Esophagus muscularis mucosa (tissue), 4 donors: ENCODE data around the gene KIAA0513.

ENCODE experiments used
- CTCF ChIP-seq, 3 experiments: fragments of 200-600 bp in 2 of 3; fragments of 450-650 bp in 1 of 3; sonication (generic) in 2 of 3; IDR thresholded peaks; one replicate each; pipeline ENCODE4 v1.5.1; 2017 to 2019; ENCODE audit warnings: antibody characterized with exemption in 3 of 3, mild to moderate bottlenecking in 2 of 3, moderate library complexity in 1 of 3
- EP300 ChIP-seq: sonication (generic); formaldehyde crosslinking; IDR thresholded peaks from one replicate; pipeline ENCODE4 v1.6.1; 2017; ENCODE audit warnings: antibody characterized with exemption
- POLR2A ChIP-seq: fragments of 450-650 bp; IDR thresholded peaks from one replicate; pipeline ENCODE4 v1.6.1; 2017; ENCODE audit warnings: antibody characterized with exemption, moderate library complexity, mild to moderate bottlenecking, low read depth
- POLR2AphosphoS5 ChIP-seq, 2 donors: sonication (generic); formaldehyde crosslinking; IDR thresholded peaks; one replicate each; pipeline ENCODE4 v1.6.1; 2017; ENCODE audit warnings: antibody characterized with exemption in 2 of 2

- TF ChIP-seq POLR2A = no peak
- no peak for TF ChIP-seq CTCF (IDR thresholded peaks at IDR 0.05)
- TF ChIP-seq EP300 = no peak
- TF ChIP-seq POLR2AphosphoS5 (IDR thresholded peaks at IDR 0.05) = no peak
Observed at GRCh38 chr16:85069171-85069570, 41.6 kb downstream of the KIAA0513 start.
